A549 (cell line): ENCODE data around the gene TXNL4B. TPM values are rescaled to one million over a fixed set of nuclear protein-coding genes. Genes with fewer than 3 reads are reported as not detected.
A peak's percentile ranks its signal among the peaks of the same experiment; 100 is the strongest.

Experiments used
- ATAC-seq, 2 experiments: fragments of 200-7000 bp in 1 of 2; fragments of >200 bp in 1 of 2; cut with Nextera tagmentation in 1 of 2; cut with Tn5 transposase in 1 of 2; 3 replicates each; pipeline versions ENCODE4 v1.8.0 to v1.9.1; 2018 to 2020; ENCODE audit warnings: mild to moderate bottlenecking in 1 of 2, moderate library complexity in 1 of 2
- CTCF ChIA-PET: fragments of 300-600 bp; sonication (Branson Sonifier 250); formaldehyde crosslinking; extraction: SDS; loops from one replicate; lab custom pipeline; 2021; ENCODE audit warnings: antibody characterized with exemption, inconsistent platforms; lab: Yijun Ruan, JAX
- POLR2A ChIA-PET: fragments of 350-600 bp; formaldehyde crosslinking; extraction: SDS; loops from one replicate; lab custom pipeline; 2021; ENCODE audit warnings: antibody characterized with exemption, inconsistent platforms; lab: Yijun Ruan, JAX
- DNase-seq, 2 experiments: peaks; one replicate each; pipeline versions ENCODE4 v3.0.0 to v3.0.0-alpha.2; 2011 to 2016; ENCODE audit warnings: low read depth in 1 of 2, low spot score in 1 of 2
- FAIRE-seq: peaks from 2 replicates; lab custom pipeline; 2011; peaks lifted over from hg19 to GRCh38; lab: Jason Lieb, UNC
- H3K27ac ChIP-seq, 2 experiments: fragments of >200 bp; sonication (Bioruptor Twin); formaldehyde crosslinking; 3 replicates each; pipeline ENCODE4 v1.5.1; 2016 to 2017
- H3K4me1 ChIP-seq: fragments of >200 bp; sonication (Bioruptor Twin); formaldehyde crosslinking; 3 replicates; pipeline ENCODE4 v1.6.1; 2016
- H3K4me2 ChIP-seq: fragments of >200 bp; sonication (Bioruptor Twin); formaldehyde crosslinking; 3 replicates; pipeline ENCODE4 v1.6.1; 2016
- H3K4me3 ChIP-seq: fragments of >200 bp; sonication (Bioruptor Twin); formaldehyde crosslinking; 3 replicates; pipeline ENCODE4 v1.5.1; 2016
- H3K9me3 ChIP-seq: fragments of >200 bp; sonication (Bioruptor Twin); formaldehyde crosslinking; 3 replicates; pipeline ENCODE4 v1.6.1; 2016
- ATOH8 ChIP-seq: fragments of 250-450 bp; sonication (Bioruptor Pico); IDR thresholded peaks from 2 replicates; pipeline ENCODE4 v1.5.0; 2020; ENCODE audit warnings: low read depth, mild to moderate bottlenecking, moderate library complexity
- BCL3 ChIP-seq: fragments of >200 bp; sonication (Bioruptor Twin); formaldehyde crosslinking; IDR thresholded peaks from 3 replicates; pipeline ENCODE4 v1.6.1; 2016
- CHD4 ChIP-seq: fragments of 200-600 bp; sonication (generic); IDR thresholded peaks from 2 replicates; pipeline ENCODE4 v1.6.1; 2016; ENCODE audit warnings: antibody characterized with exemption, mild to moderate bottlenecking, borderline replicate concordance
- HEYL ChIP-seq: fragments of 250-450 bp; sonication (Bioruptor Pico); IDR thresholded peaks from 2 replicates; pipeline ENCODE4 v1.8.0; 2021; ENCODE audit warnings: mild to moderate bottlenecking, moderate library complexity
- HOXB13 ChIP-seq: fragments of 250-450 bp; sonication (Bioruptor Pico); IDR thresholded peaks from 2 replicates; pipeline ENCODE4 v1.5.0; 2020; ENCODE audit warnings: low read depth, mild to moderate bottlenecking, moderate library complexity
- JUNB ChIP-seq: fragments of >200 bp; sonication (Bioruptor Twin); formaldehyde crosslinking; IDR thresholded peaks from 2 replicates; pipeline ENCODE4 v1.6.1; 2016
- KDM1A ChIP-seq: fragments of 200-600 bp; sonication (generic); IDR thresholded peaks from 2 replicates; pipeline ENCODE4 v1.6.1; 2016; ENCODE audit warnings: low read depth, mild to moderate bottlenecking
- KDM5A ChIP-seq: fragments of 200-600 bp; sonication (generic); IDR thresholded peaks from 2 replicates; pipeline ENCODE4 v1.6.1; 2016; ENCODE audit warnings: antibody characterized with exemption, mild to moderate bottlenecking
- MAFK ChIP-seq: fragments of 450-650 bp; IDR thresholded peaks from 2 replicates; pipeline ENCODE4 v1.6.1; 2014; ENCODE audit not compliant: partially characterized antibody
- MYC ChIP-seq: IDR thresholded peaks from 2 replicates; pipeline ENCODE4 v1.6.1; 2012; ENCODE audit warnings: mild to moderate bottlenecking, inconsistent platforms, low read length, improper control_type of control experiment, borderline replicate concordance
- PBX3 ChIP-seq: IDR thresholded peaks from 2 replicates; pipeline ENCODE4 v1.6.1; 2012
- POLR2A ChIP-seq: IDR thresholded peaks from 2 replicates; pipeline ENCODE4 v1.6.1; 2012; ENCODE audit warnings: mild to moderate bottlenecking, low read length
- POLR2AphosphoS2 ChIP-seq: conservative IDR thresholded peaks from 2 replicates; pipeline ENCODE4 v1.6.1; 2012; ENCODE audit warnings: low read length, improper control_type of control experiment, inconsistent platforms
- RAD21 ChIP-seq, 2 experiments: fragments of >200 bp in 1 of 2; sonication (Bioruptor Twin) in 1 of 2; formaldehyde crosslinking in 1 of 2; IDR thresholded peaks in 1 of 2; conservative IDR thresholded peaks in 1 of 2; 2 replicates in 1 of 2; 3 replicates in 1 of 2; pipeline ENCODE4 v1.6.1; 2012 to 2018; ENCODE audit warnings: inconsistent platforms in 1 of 2
- RARB ChIP-seq: fragments of 250-450 bp; sonication (Bioruptor Pico); IDR thresholded peaks from 2 replicates; pipeline ENCODE4 v1.8.0; 2021; ENCODE audit warnings: mild to moderate bottlenecking, moderate library complexity
- RFX5 ChIP-seq: fragments of 450-650 bp; IDR thresholded peaks from 2 replicates; pipeline ENCODE4 v1.7.1; 2014; ENCODE audit warnings: antibody characterized with exemption, mild to moderate bottlenecking, moderate library complexity
- SMC3 ChIP-seq: fragments of >200 bp; sonication (Bioruptor Twin); formaldehyde crosslinking; IDR thresholded peaks from 3 replicates; pipeline ENCODE4 v1.6.1; 2018; ENCODE audit warnings: inconsistent platforms
- USF2 ChIP-seq: fragments of 450-650 bp; IDR thresholded peaks from 2 replicates; pipeline ENCODE4 v1.6.1; 2014; ENCODE audit warnings: antibody characterized with exemption
- ZFP36 ChIP-seq: fragments of 450-650 bp; IDR thresholded peaks from 2 replicates; pipeline ENCODE4 v1.6.1; 2014; ENCODE audit warnings: borderline replicate concordance; ENCODE audit not compliant: partially characterized antibody
- WGBS: methylation state at CpG from one replicate; pipeline ENCODE4 v1.1.6; 2017; ENCODE audit errors: missing lambda C conversion rate; 5-methylcytosine and 5-hydroxymethylcytosine counted together
- polyA plus RNA-seq, 4 experiments: library from polyadenylated mRNA; depleted of rRNA in 3 of 4; stranded (reverse); fragments of >200 nt; fragmentation: RNase III in 1 of 4; extraction: RNeasy Plus Mini Kit Qiagen cat#74134 plus additional on column Dnase treatment in 1 of 4; gene quantifications; 2 replicates in 3 of 4; 3 replicates in 1 of 4; pipeline ENCODE4 v1.2.3, GENCODE V29; 2011 to 2017

The TXNL4B gene
- polyA plus RNA-seq, 2 of the 4 experiments (the other 2 are of a cell fraction) = 16.4 to 32.7 TPM

GRCh38 chr16:72134507-72134906, 41.1 kb upstream of the TXNL4B start (continued):
- TF ChIP-seq ATOH8 (CRISPR knock-in tag) (no peak), ZFP36 (no peak), MAFK (no peak), HEYL (CRISPR knock-in tag) (no peak)

- DNase-seq = no peak
- no peak for FAIRE-seq
- POLR2A ChIA-PET = no interaction called here
- no peak overlapping the region for H3K27ac ChIP-seq
- H3K4me2 ChIP-seq = no peak overlapping the region
- no peaks in the 10 kb centered on the region for H3K9me3 ChIP-seq
- CTCF ChIA-PET = interaction anchor here (2.9 kb wide), 1 partner anchor 8 kb away, joined by 15 read pairs; no protein-coding TSS in a partner anchor
- H3K4me1 ChIP-seq = no peaks in the 10 kb centered on the region
- no peak overlapping the region for H3K4me3 ChIP-seq
- ATAC-seq = no peak
- 37% methylated on average over 3 of the region's 3 CpGs for WGBS
- TF ChIP-seq JUNB (no peak), POLR2A (no peak), KDM5A (no peak), PBX3 (no peak), RAD21 (conservative IDR thresholded peaks at IDR 0.05 in 1 of 2, IDR thresholded peaks at IDR 0.05 in 1 of 2) (no peak), MYC (no peak), BCL3 (no peak)
These were observed 39.3 kb upstream of the TXNL4B start for GRCh38 chr16:72132726-72133125.

- 25% methylated on average over 6 of the region's 6 CpGs for WGBS
- ATAC-seq (no peak), DNase-seq (no peak)
- Histone ChIP-seq H3K4me2 (0 out of 3 replicates have a peak overlapping the region, but pooled peaks have one; percentile 1), H3K4me1 (no peaks in the 10 kb centered on the region), H3K9me3 (no peaks in the 10 kb centered on the region), H3K27ac (no peak overlapping the region)
- CTCF ChIA-PET = interaction anchor here (1.0 to 1.3 kb wide), 3 partner anchors 10 to 372 kb away, joined by 3 read pairs; no protein-coding TSS in a partner anchor
- TF ChIP-seq KDM1A (no peak), CHD4 (no peak), POLR2AphosphoS2 (no peak), HOXB13 (CRISPR knock-in tag) (no peak), USF2 (no peak), RFX5 (no peak), SMC3 (no peak), RARB (CRISPR knock-in tag) (no peak)
- TF ChIP-seq, all 56 proteins: peak for 0
- no peak overlapping the region for H3K4me3 ChIP-seq
- FAIRE-seq = no peak
- POLR2A ChIA-PET = no interaction called here
These were observed 37.6 kb upstream of the TXNL4B start for GRCh38 chr16:72131036-72131435.
